SIG-M5 treated with dmso at 0.1 percent for 504 hours (cell line): ENCODE results near the gene MLXIPL.
A peak's percentile ranks its signal among the peaks of the same experiment; 100 is the strongest.
"Not testable (repeated sequence)": the region's sequence is repeated elsewhere in the genome, so short reads cannot be mapped to it uniquely, and the experiment has no call there.

ENCODE experiments used
- DNase-seq: peaks from one replicate; lab custom pipeline; 2025; ENCODE audit not compliant: unreplicated experiment; lab: John Stamatoyannopoulos, UW

Gene MLXIPL, protein sequence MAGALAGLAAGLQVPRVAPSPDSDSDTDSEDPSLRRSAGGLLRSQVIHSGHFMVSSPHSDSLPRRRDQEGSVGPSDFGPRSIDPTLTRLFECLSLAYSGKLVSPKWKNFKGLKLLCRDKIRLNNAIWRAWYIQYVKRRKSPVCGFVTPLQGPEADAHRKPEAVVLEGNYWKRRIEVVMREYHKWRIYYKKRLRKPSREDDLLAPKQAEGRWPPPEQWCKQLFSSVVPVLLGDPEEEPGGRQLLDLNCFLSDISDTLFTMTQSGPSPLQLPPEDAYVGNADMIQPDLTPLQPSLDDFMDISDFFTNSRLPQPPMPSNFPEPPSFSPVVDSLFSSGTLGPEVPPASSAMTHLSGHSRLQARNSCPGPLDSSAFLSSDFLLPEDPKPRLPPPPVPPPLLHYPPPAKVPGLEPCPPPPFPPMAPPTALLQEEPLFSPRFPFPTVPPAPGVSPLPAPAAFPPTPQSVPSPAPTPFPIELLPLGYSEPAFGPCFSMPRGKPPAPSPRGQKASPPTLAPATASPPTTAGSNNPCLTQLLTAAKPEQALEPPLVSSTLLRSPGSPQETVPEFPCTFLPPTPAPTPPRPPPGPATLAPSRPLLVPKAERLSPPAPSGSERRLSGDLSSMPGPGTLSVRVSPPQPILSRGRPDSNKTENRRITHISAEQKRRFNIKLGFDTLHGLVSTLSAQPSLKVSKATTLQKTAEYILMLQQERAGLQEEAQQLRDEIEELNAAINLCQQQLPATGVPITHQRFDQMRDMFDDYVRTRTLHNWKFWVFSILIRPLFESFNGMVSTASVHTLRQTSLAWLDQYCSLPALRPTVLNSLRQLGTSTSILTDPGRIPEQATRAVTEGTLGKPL

GRCh38 chr7:73623798-73624668 lies at the start of gene MLXIPL:
MLXIPL (minus strand) TSS chr7:73624522; CDS start chr7:73624492, 30 bp downstream.
- DNase-seq: peak; percentile 43

DNA sequence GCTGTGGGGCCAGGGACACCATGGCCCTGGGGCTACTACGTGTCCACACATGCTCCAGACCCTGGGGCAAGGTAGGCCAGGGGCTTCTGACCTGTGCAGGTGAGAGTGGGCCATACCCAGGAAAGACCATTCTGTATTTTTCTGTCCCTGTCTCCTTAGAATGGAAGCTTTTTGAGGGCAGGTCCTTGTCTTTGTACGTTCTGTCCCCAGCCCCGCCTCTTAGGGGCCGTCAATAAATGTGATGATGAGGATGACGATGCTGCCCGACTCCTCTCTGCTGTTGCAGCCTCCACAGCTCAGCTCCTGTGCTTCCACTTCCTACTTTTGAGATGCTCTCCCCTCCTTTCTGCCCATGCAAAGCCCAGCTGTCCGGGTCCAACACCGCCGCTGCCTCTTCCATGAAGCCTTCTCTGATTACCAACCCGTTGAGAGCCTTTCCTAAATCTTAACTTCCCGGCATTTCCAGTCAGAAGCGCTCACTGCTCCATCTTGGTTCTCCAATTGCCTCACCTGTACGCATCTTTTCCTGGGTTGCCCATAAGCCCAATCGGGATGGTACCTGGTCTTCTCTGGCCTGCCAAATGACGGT lies 47.6 kb upstream of the MLXIPL start:
- DNase-seq: no peak

- DNase-seq: no peak
These were observed 47.0 kb upstream of the MLXIPL start for GRCh38 chr7:73671322-73671661.

DNA sequence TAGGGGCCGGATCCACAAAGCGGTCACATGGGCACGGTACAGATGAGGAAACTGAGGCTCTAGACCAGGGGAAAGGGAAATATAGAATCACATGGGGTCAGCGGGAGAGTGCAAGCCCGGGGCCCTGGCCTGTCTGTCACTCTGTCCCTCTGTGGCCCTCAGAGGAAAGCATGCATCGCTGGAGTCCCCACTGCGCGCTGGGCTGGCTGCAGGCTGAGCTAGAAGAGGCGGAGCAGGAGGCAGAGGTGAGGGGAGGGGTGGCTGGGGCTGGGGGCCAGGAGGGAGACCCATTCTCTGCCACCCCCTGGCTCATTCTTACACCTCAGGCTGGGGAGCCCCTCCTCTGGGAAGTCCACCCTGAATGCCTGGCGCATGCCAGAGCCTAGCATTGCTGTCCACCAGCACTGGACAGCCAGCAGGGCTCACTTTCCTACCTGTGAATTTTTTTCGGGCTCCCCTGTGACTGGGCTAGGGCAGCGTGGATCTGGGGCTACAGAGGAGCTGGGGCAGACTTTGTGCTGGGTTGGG lies 45.6 kb upstream of the MLXIPL start:
- no peak for DNase-seq

- DNase-seq: no peak
These were observed 45.0 kb upstream of the MLXIPL start for GRCh38 chr7:73669288-73669701.

- no peak for DNase-seq
These were observed 44.5 kb upstream of the MLXIPL start for GRCh38 chr7:73668886-73669230.

GRCh38 chr7:73668103-73668885 lies 44.0 kb upstream of the MLXIPL start:
- DNase-seq: no peak

DNA sequence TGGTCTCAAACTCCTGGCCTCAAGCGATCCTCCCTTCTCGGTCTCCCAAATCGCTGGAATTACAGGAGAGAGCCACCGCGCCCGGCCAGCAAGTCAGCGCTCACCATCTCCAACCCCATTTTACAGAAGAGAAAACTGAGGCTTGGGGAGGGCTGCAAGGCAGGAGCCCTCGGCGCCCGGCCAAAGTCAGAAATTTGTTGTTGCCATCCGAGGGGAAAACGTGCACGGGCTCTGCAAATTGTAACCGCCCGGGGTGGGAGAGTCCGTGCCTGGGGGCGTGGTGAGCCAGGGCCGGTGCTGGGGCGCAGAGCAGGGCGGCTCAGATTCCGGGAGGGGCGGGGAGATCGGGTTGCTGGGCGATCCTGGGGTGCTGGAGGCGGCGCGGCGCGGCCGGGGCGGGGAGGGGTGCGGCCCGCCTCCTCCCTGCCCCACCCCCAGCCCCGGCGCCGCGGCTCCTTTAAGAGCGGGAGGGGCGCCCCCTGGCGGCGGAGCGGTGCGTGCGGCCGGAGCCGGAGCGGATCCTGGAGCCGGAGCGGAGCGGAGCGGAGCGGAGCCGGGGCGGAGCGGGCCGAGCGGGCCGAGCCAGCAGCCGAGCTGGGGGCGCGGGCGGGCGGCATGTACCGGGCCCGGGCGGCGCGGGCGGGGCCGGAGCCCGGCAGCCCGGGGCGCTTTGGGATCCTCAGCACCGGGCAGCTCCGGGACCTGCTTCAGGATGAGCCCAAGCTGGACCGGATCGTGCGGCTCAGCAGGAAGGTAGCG lies 43.2 kb upstream of the MLXIPL start, which contains the start of gene VPS37D:
TSS of gene VPS37D (plus strand) at position 488 of the 759 bp plus-strand sequence. CDS start at position 616, 128 bp downstream.
- DNase-seq: peak; percentile 79

DNA sequence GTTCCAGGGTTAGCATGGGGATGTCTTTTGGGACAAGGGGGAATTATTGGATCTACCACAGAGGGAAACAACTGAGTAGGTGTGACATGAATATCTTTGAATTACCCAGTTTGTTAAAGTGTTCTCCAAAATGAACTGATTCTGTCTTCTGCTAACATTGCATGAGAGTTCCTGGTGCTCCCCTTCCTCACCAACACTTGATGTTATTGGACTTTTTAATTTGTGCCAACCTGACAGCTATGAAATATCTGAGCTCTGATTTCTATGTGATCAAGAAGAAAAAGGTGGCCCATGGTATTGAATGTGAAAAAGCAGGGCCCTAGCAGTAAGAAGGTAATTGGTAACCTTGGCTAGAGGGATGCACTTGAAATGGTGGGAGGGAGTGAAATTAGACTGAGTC lies 38.7 kb upstream of the MLXIPL start:
- no peak for DNase-seq

DNA sequence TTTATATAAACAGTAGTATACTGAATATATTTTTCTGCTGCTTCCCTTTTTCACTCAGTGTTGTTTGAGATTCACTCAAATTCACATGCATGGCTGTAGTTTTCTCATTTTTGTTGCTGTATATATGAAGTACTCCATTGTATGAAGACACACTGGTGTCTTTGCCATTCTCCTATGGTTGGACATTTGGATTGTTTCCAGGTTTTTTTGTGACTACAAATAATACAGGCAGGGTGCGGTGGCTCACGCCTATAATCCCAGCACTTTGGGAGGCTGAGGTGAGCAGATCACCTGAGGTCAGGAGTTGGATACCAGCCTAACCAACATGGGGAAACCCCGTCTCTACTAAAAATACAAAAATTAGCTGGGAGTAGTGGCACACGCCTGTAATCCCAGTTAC lies 36.3 kb upstream of the MLXIPL start:
- DNase-seq: not testable (repeated sequence)

GRCh38 chr7:73659983-73660382 lies 35.7 kb upstream of the MLXIPL start:
- DNase-seq: no peak

DNA sequence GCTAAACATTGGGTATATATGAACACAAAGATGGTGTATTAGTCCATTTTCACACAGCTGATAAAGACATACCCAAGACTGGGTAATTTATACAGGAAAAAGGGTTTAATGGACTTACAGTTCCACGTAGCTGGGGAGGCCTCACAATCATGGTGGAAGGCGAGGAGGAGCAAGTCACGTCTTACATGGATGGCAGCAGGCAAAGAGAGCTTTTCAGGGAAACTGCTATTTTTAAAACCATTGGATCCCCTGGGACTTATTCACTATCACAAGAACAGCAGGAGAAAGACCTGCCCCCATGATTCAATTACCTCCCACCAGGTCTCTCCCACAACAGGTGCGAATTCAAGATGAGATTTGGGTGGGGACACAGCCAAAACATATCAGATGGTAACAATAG lies 31.0 kb upstream of the MLXIPL start:
- DNase-seq: not testable (repeated sequence)

- DNase-seq: no peak
These were observed 28.2 kb upstream of the MLXIPL start for GRCh38 chr7:73652541-73652949.

DNA sequence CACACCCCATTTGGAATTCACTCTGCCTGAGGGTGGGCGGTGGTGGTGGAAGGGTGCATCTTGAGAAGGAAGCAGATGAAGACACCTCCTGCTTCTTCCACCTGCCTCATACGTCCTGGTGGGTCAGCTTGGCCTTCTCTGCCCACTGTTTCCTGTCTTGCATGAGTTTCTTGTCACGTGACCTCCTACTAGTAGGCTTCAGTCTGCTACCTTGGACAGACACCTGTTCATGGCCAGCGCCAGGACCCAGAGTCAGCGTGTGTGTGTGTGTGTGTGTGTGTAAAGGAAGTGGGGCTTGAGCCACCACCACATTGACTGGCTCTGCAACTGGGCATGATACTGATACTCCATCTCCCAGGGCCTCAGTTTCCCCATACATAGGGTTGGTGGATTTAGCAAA lies 26.2 kb upstream of the MLXIPL start:
- DNase-seq: no peak

DNA sequence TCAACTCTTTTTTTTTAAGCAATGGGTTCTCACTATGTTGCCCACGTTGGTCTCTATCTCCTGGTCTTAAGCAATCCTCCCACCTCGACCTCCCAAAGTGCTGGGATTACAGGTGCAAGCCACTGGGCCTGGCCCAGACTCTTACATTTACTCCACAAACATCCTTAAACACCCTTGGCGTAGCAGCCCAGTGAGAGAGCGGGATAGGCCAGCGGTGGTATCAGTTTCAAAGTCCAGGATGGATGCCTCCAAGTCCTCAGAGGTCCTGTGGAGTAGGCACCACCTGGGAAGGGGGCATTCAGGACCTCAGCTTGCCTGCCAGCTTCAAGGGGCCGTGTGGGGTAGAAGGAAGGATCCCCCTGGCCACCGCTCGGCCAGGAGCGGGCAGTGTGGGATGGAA lies 25.3 kb upstream of the MLXIPL start:
- DNase-seq: no peak

GRCh38 chr7:73648593-73649332 lies 24.4 kb upstream of the MLXIPL start:
- DNase-seq: no peak

- no peak for DNase-seq
These were observed 23.6 kb upstream of the MLXIPL start for GRCh38 chr7:73647725-73648592.
